ENCODE results near the gene TSPAN16.

- TF ChIP-seq CTCF (IDR thresholded peaks at IDR 0.05) (peak; percentile 13 to 36 (median 26)), POLR2A (IDR thresholded peaks at IDR 0.05) (no peak)
Observed at GRCh38 chr19:11254666-11255065, 41.3 kb upstream of the TSPAN16 start.

Measured in right lobe of liver (tissue), 4 donors.